Measurements from ENCODE around the gene TLCD3B. TPM values are rescaled to one million over a fixed set of nuclear protein-coding genes. Genes with fewer than 3 reads are reported as not detected.

TLCD3B gene
- total and polyA plus RNA-seq, 9 of the 15 experiments (the other 6 are each of a cell fraction or from before 2014, with no cell fraction given): 0.10 to 0.52 (median 0.23) TPM; not detected in 4

- H3K9ac ChIP-seq (ENCODE audit: insufficient read depth in 1 of 2, low read depth in 2 of 2, low read length in 2 of 2): peak overlapping the region; percentile 44 to 87
- peak in 1 of 4 experiments; percentile 27 for DNase-seq (ENCODE audit: extremely low read depth in 1 of 4, low spot score in 3 of 4)
- peaks cover 19 to 32% of the 10 kb centered on the region in 2 experiments for H3K4me1 ChIP-seq (replicated peaks in 1 of 2; ENCODE audit: control insufficient read depth in 2 of 2, insufficient read depth in 2 of 2, low read length in 2 of 2)
- H2AFZ ChIP-seq (ENCODE audit: low read depth, low read length): peak overlapping the region; percentile 95
- peak; percentile 60 for FAIRE-seq
- ChIA-PET POLR2A (interaction anchor here (0.6 to 1.5 kb wide), 10 partner anchors 12 to 943 kb away, joined by 3 to 13 read pairs (median 3); partner anchors contain the start of genes ALDOA and PPP4C), CTCF (ENCODE audit: low intra/inter-chr PET ratio) (no interaction called here)
- H3K9me1 ChIP-seq (ENCODE audit: control insufficient read depth, insufficient read depth, low read length): no peaks in the 10 kb centered on the region
- H3K27me3 ChIP-seq (ENCODE audit: control insufficient read depth in 2 of 2, insufficient read depth in 2 of 2, low read length in 2 of 2): no peaks in the 10 kb centered on the region
- no peaks in the 10 kb centered on the region for H3K9me3 ChIP-seq (replicated peaks; ENCODE audit: control insufficient read depth, insufficient read depth, low read depth, low read length)
- 8% methylated on average over 17 of the region's 19 CpGs for WGBS (ENCODE audit: insufficient coverage, low coverage, missing lambda C conversion rate)
- H3K79me2 ChIP-seq (ENCODE audit: control insufficient read depth, insufficient read depth, low read length): peaks cover 14% of the 10 kb centered on the region; the same call in 2 of the 3 replicates
- H3K4me2 ChIP-seq (ENCODE audit: insufficient read depth, low read length): peak overlapping the region; percentile 83
- BruUV-seq (replicated peaks): TSS peak; percentile 78
- peak; percentile 7; the same call in 1 of the 3 replicates for ATAC-seq
- intact Hi-C loops (cut with micrococcal nuclease) (no loop called here), in situ Hi-C loops (cut with MboI) (no loop called here)
- H3K27ac ChIP-seq (ENCODE audit: extremely low read depth, low read depth, low read length): peak overlapping the region; percentile 56
- 0 out of 3 replicates have a peak, but pooled peaks cover 5% of the 10 kb centered on the region for H3K36me3 ChIP-seq (ENCODE audit: control insufficient read depth, insufficient read depth, low read length)
- H4K20me1 ChIP-seq (replicated peaks; ENCODE audit: control insufficient read depth, insufficient read depth, low read length): peaks cover 4% of the 10 kb centered on the region; the same call in 1 of the 2 replicates
- H3K4me3 ChIP-seq: peak overlapping the region; percentile 56
- TF ChIP-seq ZSCAN29 (IDR thresholded peaks at IDR 0.05): no peak
- peak; percentile 48 for TF ChIP-seq GABPA (tag; conservative IDR thresholded peaks at IDR 0.05; ENCODE audit: low read depth)
- no peak for TF ChIP-seq ZNF518B (CRISPR knock-in tag; IDR thresholded peaks at IDR 0.05)
- peak; percentile 79; the same call in 1 of the 2 replicates for TF ChIP-seq SPI1 (IDR thresholded peaks at IDR 0.05; ENCODE audit: borderline replicate concordance, low read depth, low read length)
- TF ChIP-seq TAF7 (tag; IDR thresholded peaks at IDR 0.05): 0 out of 2 replicates have a peak, but pooled peaks have one; percentile 17
- no peak for TF ChIP-seq DNMT1 (IDR thresholded peaks at IDR 0.05)
- TF ChIP-seq ZNF133 (CRISPR knock-in tag; IDR thresholded peaks at IDR 0.05): no peak
- TF ChIP-seq HMBOX1 (IDR thresholded peaks at IDR 0.05): 0 out of 2 replicates have a peak, but pooled peaks have one; percentile 21
- TF ChIP-seq RBBP5 (IDR thresholded peaks at IDR 0.05; ENCODE audit: borderline replicate concordance, insufficient read depth, low read length, poor library complexity, severe bottlenecking): peak; percentile 40
- peak; percentile 20; the same call in 1 of the 2 replicates for TF ChIP-seq SP1 (CRISPR knock-in tag; IDR thresholded peaks at IDR 0.05)
- TF ChIP-seq PKNOX1 (IDR thresholded peaks at IDR 0.05): peak; percentile 59
- no peak for TF ChIP-seq CBX5 (IDR thresholded peaks at IDR 0.05; ENCODE audit: borderline replicate concordance, low read depth)
- no peak for TF ChIP-seq LEF1 (IDR thresholded peaks at IDR 0.05)
- 0 out of 2 replicates have a peak, but pooled peaks have one; percentile 14 for TF ChIP-seq TOE1 (IDR thresholded peaks at IDR 0.05; ENCODE audit: borderline replicate concordance)
- no peak for TF ChIP-seq TOE1 (CRISPR knock-in tag; IDR thresholded peaks at IDR 0.05; ENCODE audit: borderline replicate concordance, low read depth)
Observed at GRCh38 chr16:30053376-30054015, 22.4 kb upstream of the TLCD3B start.

Data from K562 (cell line).